ENCODE results near the gene ADAMTS13. TPM values are rescaled to one million over a fixed set of nuclear protein-coding genes. Genes with fewer than 3 reads are reported as not detected.
A peak's percentile ranks its signal among the peaks of the same experiment; 100 is the strongest.

The ADAMTS13 gene
- total RNA-seq, 2 experiments from 2014 or later = 3.2 to 3.5 TPM

DNA sequence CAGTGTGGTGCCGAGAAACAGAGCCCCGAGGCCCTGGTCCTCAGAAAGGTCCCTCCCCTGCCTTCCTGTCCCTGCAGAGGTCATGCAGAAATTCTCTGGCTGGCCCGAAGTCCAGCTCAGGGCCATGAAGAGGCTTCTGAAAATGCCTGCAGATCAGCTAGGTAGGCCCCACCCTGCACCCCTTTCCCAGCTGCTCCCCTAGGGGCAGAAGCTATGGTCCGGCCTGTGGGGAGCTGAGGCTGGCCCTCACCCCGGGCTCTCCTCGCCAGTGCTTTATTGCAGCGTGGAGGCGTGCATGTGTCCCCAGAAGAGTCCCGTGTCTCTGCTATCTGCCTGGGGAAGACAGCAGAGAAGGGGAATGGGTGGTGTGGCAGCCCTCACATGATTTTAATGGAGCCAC lies 24.3 kb upstream of the ADAMTS13 start:
- Mint-ChIP-seq H3K27me3 (peaks cover 2% of the 10 kb centered on the region), H3K36me3 (no peaks in the 10 kb centered on the region), H3K27ac (no peak overlapping the region), H3K4me3 (no peak overlapping the region), H3K9me3 (no peaks in the 10 kb centered on the region), H3K4me1 (peaks cover 3% of the 10 kb centered on the region)
- POLR2A ChIA-PET = no interaction called here
- DNase-seq (no peak), ATAC-seq (ENCODE audit: low read depth) (no peak)

DNA sequence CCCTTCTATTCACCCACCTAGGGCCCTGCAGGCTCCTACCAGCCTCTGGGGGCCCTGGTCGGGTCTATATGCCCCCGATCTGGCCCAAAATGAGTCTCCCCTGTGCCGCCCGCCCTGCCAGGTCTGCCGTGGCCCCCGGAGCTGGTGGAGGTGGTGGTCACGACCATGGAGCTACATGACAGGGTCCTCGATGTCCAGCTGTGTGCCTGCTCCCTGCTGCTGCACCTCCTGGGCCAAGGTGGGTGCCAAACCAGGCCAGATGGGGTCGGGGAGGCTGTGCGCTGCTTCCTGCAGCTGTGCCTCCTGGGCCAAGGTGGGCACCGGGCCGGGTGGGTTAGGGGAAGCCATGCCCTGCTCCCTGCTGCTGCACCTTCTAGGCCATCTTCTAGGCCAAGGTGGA lies 21.9 kb upstream of the ADAMTS13 start:
- Mint-ChIP-seq H3K27me3 (no peaks in the 10 kb centered on the region), H3K4me3 (no peak overlapping the region), H3K9me3 (no peaks in the 10 kb centered on the region), H3K27ac (no peak overlapping the region), H3K36me3 (no peaks in the 10 kb centered on the region), H3K4me1 (peaks cover 5% of the 10 kb centered on the region)
- POLR2A ChIA-PET = no interaction called here
- no peak for DNase-seq
- no peak for ATAC-seq (ENCODE audit: low read depth)

DNA sequence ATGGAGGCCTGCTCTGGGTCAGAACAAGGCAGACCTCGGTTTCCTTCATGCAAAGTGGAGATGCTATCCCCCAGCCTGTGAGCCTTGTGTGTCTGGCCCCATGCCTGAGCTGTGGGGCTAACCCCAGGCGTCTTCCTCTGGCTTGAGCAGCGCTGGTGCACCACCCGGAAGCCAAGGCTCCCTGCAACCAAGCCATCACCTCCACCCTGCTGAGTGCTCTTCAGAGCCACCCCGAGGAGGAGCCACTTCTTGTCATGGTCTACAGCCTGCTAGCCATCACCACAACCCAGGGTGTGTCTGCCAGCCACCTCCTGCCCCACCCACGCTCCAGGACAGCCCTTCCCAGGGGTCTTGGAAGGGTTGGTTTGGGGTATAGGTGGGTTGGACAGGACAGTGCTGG lies 20.6 kb upstream of the ADAMTS13 start:
- H3K36me3 Mint-ChIP-seq = peaks cover 1% of the 10 kb centered on the region
- peaks cover 5% of the 10 kb centered on the region for H3K4me1 Mint-ChIP-seq
- ATAC-seq (ENCODE audit: low read depth) (no peak), DNase-seq (no peak)
- H3K9me3 Mint-ChIP-seq = no peaks in the 10 kb centered on the region
- no peak overlapping the region for H3K4me3 Mint-ChIP-seq
- POLR2A ChIA-PET = no interaction called here
- H3K27ac Mint-ChIP-seq = no peak overlapping the region
- H3K27me3 Mint-ChIP-seq = no peaks in the 10 kb centered on the region

DNA sequence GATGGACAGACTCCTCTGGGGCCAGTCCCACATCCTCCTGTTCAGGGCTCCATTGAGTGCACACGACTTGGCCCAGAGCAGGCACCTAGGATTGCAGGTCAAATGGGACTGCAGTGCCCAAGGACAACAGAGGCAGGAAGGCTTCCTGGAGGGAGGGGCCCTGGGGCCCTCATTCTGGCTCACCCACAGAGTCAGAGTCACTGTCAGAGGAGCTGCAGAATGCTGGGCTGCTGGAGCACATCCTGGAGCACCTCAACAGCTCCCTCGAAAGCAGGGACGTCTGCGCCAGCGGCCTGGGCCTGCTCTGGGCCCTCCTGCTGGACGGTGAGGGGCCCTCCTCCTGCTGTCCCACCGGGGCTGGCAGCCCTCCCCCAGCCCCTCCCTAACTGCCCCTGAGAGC lies 19.5 kb upstream of the ADAMTS13 start:
- Mint-ChIP-seq H3K4me3 (no peak overlapping the region), H3K27ac (no peak overlapping the region), H3K4me1 (peaks cover 10% of the 10 kb centered on the region), H3K36me3 (peaks cover 10% of the 10 kb centered on the region), H3K27me3 (no peaks in the 10 kb centered on the region), H3K9me3 (no peaks in the 10 kb centered on the region)
- no peak for ATAC-seq (ENCODE audit: low read depth)
- POLR2A ChIA-PET = interaction anchor here (0.7 kb wide), 1 partner anchor 32 kb away, joined by 3 read pairs; no protein-coding TSS in a partner anchor
- DNase-seq = no peak

DNA sequence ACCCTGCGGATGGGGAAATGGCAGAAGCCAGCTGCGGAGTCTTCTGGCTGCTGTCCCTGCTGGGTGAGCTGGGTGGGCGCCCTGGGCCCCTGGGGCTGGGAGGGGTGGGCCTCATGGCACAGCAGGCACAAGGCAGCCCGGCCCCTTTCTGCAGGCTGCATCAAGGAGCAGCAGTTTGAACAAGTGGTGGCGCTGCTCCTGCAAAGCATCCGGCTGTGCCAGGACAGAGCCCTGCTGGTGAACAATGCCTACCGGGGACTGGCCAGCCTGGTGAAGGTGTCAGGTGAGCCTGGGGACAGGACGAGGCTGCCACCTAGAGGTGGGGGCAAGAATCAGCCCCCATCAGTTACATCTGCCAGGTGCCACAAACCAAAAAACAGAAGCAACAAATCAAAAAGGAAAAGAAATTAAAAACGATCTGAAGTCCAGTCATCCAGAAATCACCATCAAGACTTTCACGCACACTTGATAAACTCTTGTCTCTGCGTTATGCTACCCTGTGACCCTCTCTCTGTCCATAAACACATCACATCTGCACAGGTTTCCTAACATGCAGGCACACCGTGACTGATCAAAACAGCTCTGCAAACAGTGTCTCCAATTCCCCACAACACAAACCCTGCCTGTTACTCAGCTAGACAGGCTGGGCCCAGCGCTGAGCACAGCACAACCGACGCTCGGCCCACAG lies 18.3 kb upstream of the ADAMTS13 start:
- no peak overlapping the region for H3K27ac Mint-ChIP-seq
- POLR2A ChIA-PET = interaction anchor here (0.8 kb wide), 1 partner anchor 30 kb away, joined by 7 read pairs; no protein-coding TSS in a partner anchor
- H3K36me3 Mint-ChIP-seq = peaks cover 11% of the 10 kb centered on the region

DNA sequence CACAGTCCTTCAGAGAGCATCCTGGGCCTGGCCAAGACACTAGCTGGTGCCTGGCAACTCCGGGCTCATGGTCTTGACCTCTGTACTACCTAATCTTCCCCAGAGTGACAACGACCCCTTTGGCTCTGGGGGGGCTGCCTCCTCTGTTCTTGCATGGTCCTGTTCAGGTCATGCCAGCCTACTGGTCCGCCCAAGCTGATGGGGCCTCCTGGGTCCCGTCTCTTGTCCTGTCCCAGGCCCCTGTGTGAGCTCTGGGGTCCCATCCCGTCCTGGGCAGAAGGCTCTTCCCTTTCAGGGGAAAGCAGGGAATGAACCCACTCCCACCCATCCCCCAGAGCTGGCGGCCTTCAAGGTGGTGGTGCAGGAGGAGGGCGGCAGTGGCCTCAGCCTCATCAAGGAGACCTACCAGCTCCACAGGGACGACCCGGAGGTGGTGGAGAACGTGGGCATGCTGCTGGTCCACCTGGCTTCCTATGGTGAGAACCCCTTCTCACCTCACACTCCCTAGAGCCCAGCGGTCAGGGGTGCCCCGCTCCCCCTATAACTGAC lies 17.6 kb upstream of the ADAMTS13 start:
- POLR2A ChIA-PET = interaction anchor here (0.8 kb wide), 1 partner anchor 30 kb away, joined by 7 read pairs; no protein-coding TSS in a partner anchor
- no peak for DNase-seq

More for the DNA sequence above, 18.3 kb upstream of the ADAMTS13 start:
- no peaks in the 10 kb centered on the region for H3K27me3 Mint-ChIP-seq
- H3K4me1 Mint-ChIP-seq = peaks cover 10% of the 10 kb centered on the region
- no peak overlapping the region for H3K4me3 Mint-ChIP-seq
- DNase-seq = peak; percentile 71
- no peaks in the 10 kb centered on the region for H3K9me3 Mint-ChIP-seq
- ATAC-seq (ENCODE audit: low read depth) = peak; percentile 51

DNA sequence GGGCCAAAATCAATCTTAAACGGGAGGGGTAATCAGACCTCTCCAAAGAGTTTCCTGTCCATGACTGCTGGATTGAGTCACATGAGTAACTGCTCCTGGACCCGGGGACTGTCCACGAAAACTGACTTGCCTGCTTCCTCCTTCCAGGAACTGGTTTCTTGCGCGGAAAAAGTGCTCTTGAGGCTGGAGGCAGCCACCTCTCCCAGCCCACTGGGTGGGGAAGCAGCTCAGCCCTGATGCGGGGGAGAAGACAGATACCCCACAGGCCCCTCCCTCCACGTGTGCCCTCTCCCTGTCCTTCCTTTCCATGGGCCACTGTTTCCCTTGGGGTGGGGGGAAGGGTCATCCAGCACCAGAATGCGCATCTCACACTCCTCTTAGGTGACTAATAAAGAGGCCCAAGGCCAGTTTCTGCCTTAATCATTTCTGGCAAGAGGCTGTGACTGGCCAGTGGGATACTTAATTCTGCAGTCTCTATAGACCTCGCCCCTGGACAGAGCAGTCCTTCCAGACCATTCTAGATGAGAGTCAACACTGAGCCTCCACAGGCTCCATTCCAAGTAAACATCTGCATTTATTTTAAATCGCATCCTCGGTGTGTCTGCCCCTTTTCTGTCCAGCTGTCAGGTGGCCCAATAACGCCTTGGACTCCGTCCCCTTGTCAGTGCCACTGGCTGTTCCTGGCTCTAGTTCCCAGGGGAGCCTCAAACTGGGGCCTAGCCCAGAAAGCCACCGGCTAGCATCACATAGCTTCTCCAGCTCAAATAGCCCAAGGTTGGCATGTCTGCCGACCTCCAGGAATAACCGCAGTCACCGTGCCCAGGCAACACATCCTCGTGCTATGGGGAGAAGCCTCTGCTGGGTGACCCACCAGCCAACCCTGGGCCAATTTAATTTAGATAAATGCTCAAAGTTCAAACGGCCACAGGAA lies 16.4 kb upstream of the ADAMTS13 start:
- H3K4me3 Mint-ChIP-seq = no peak overlapping the region
- ATAC-seq (ENCODE audit: low read depth) (no peak), DNase-seq (no peak)
- peaks cover 13% of the 10 kb centered on the region for H3K36me3 Mint-ChIP-seq
- H3K27ac Mint-ChIP-seq = no peak overlapping the region
- POLR2A ChIA-PET = no interaction called here
- H3K27me3 Mint-ChIP-seq = no peaks in the 10 kb centered on the region
- peaks cover 10% of the 10 kb centered on the region for H3K4me1 Mint-ChIP-seq
- no peaks in the 10 kb centered on the region for H3K9me3 Mint-ChIP-seq

More for the DNA sequence above, 17.6 kb upstream of the ADAMTS13 start:
- Mint-ChIP-seq H3K27ac (no peak overlapping the region), H3K36me3 (peaks cover 11% of the 10 kb centered on the region), H3K9me3 (no peaks in the 10 kb centered on the region), H3K4me3 (no peak overlapping the region), H3K27me3 (no peaks in the 10 kb centered on the region), H3K4me1 (peaks cover 10% of the 10 kb centered on the region)
- no peak for ATAC-seq (ENCODE audit: low read depth)

DNA sequence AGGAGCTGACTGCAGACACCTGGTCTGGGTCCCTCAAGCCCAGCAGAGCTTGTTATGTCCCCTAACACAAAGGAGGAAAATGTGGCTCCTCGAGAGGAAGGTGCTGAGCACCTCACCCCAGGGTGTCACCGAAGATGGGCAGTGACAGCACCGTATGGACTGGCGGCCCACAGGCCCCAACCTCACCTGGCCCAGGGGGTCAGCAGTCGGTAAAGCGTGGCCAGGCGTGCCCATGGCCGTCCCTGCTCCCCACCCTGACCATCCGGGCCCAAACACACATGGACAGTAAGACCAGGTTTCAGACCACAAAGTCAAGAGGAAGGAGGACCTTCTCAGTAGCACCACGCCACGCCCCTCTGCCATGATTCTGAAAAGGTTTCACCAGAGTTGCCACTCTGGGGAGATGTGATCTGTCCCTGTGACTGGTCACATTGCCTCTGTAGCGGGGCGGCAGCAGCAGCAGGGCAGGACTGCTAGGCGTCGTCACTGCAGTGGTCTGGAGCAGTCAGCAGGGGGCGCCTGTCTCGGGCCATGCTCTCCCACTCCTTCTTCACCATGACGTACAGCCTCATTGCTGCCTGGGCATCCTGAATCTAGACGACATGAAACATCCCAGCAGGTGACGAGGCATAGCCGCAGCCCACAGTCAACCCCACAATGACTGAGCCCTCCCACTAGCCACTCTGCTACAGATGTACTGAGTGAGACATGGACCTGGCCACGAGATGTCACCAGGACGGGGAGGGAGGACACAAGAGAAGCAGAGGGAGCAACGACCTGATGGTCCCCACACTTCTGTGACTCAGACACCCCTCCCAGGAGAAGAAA lies 15.5 kb upstream of the ADAMTS13 start:
- no peaks in the 10 kb centered on the region for H3K27me3 Mint-ChIP-seq
- peak overlapping the region; percentile 70 for H3K27ac Mint-ChIP-seq
- no peaks in the 10 kb centered on the region for H3K9me3 Mint-ChIP-seq
- H3K4me3 Mint-ChIP-seq = no peak overlapping the region
- peak; percentile 80 for ATAC-seq (ENCODE audit: low read depth)
- peaks cover 10% of the 10 kb centered on the region for H3K4me1 Mint-ChIP-seq
- peaks cover 14% of the 10 kb centered on the region for H3K36me3 Mint-ChIP-seq
- peak; percentile 83 for DNase-seq
- POLR2A ChIA-PET = no interaction called here

DNA sequence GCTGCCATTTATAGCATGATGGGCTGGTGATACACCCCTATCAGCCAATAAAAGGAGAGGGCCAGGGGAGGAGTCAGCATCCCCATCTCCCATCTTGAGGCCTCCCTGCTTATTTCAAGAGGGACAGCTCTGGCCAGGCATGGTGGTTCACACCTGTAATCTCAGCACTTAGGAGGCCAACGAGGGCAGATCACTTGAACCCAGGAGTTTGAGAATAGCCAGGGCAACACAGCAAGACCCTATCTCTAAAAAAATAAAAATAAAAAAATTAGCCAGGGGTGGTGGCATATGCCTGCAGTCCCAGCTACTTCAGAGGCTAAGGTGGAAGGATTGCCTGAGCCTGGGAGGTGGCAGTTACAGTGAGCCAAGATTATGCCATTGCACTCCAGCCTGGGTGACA lies 14.1 kb upstream of the ADAMTS13 start:
- Mint-ChIP-seq H3K27ac (no peak overlapping the region), H3K4me3 (no peak overlapping the region), H3K27me3 (no peaks in the 10 kb centered on the region), H3K36me3 (peaks cover 16% of the 10 kb centered on the region), H3K4me1 (peaks cover 10% of the 10 kb centered on the region), H3K9me3 (no peaks in the 10 kb centered on the region)
- POLR2A ChIA-PET = no interaction called here
- DNase-seq = no peak
- no peak for ATAC-seq (ENCODE audit: low read depth)

DNA sequence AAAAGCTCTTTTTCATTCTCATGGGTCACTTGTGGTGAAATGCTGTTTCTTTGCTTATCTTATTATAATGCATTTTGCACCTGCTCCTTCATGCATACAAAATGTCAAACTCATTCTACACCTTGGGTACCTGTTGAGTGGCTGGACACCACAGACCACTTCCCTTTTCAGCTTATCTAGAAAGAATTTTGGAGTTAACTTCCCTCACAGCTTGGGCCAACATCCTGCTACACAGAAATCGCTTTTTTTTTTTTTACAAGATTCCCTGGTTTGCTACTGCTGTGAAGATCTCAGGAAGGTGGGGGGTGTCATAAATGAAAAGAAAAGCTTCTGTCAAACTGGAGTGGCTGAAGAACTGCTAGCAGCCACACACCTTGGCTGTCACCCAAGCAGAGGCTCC lies 7.0 kb upstream of the ADAMTS13 start:
- ATAC-seq (ENCODE audit: low read depth) (no peak), DNase-seq (no peak)
- peaks cover 12% of the 10 kb centered on the region for H3K36me3 Mint-ChIP-seq
- peaks cover 29% of the 10 kb centered on the region for H3K4me1 Mint-ChIP-seq
- H3K27me3 Mint-ChIP-seq = no peaks in the 10 kb centered on the region
- H3K4me3 Mint-ChIP-seq = no peak overlapping the region
- H3K9me3 Mint-ChIP-seq = no peaks in the 10 kb centered on the region
- POLR2A ChIA-PET = interaction anchor here (0.8 kb wide), 1 partner anchor 85 kb away, joined by 3 read pairs; no protein-coding TSS in a partner anchor
- H3K27ac Mint-ChIP-seq = peak overlapping the region; percentile 10

DNA sequence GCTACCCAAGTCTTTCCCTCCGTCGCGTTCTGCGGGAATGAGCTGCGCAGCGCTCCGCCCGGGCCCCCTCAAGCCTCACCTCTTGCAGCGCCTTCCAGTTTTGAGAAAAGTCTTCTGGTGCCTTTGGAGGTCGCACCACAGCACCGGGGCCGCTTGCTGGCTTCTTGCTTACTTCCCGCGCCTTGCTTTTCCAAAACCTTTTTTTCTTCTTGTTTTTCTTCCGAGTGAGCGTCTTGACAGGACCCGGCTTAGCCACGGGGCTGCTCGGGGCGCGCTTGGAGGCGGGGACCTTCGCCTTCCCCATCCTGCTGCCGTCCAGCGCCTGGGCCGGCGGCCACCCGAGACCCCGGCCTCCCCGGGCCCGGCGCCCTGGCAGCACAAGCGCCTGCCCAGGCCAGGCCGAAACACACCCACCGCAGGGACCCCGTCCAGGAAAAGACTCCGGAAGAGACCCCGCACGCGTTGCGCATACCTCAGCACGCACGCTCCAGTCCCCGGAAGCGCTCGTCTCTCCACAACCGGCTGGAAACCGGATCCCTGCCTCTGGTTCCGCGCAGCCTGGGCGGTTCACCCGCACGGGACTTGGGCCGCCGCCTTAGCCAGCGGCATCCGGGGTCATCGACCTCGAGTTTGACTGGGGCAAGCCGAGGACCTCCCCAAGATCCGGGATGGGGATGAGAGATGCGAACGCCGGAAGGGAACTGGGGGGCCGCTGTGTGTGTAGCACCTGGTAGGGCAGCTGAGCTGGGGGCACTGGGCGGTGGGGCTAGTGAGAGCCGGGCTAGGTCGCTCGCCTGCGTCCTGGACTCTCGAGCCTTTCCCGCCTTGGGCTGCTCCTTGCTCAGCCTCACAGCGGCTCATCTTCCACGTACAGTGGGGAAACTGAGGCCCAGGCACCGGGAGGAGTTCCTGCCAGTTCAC lies 4.4 kb upstream of the ADAMTS13 start, which contains the start of gene REXO4:
TSS of gene REXO4 (minus strand) at position 470 of the 921 bp plus-strand sequence. CDS start at position 304, 166 bp downstream.
- Mint-ChIP-seq H3K9me3 (no peaks in the 10 kb centered on the region), H3K27me3 (no peaks in the 10 kb centered on the region), H3K4me3 (peak within 1 kb of the TSS; percentile 85), H3K4me1 (peaks cover 40% of the 10 kb centered on the region), H3K36me3 (peaks cover 7% of the 10 kb centered on the region), H3K27ac (peak within 1 kb of the TSS; percentile 94)
- ATAC-seq (ENCODE audit: low read depth) (peak; percentile 87), DNase-seq (peak; percentile 92)
- POLR2A ChIA-PET = interaction anchor here (0.6 to 2.3 kb wide), 7 partner anchors 42 to 473 kb away, joined by 3 to 6 read pairs (median 4); partner anchors contain the start of genes CACFD1 and SURF1

DNA sequence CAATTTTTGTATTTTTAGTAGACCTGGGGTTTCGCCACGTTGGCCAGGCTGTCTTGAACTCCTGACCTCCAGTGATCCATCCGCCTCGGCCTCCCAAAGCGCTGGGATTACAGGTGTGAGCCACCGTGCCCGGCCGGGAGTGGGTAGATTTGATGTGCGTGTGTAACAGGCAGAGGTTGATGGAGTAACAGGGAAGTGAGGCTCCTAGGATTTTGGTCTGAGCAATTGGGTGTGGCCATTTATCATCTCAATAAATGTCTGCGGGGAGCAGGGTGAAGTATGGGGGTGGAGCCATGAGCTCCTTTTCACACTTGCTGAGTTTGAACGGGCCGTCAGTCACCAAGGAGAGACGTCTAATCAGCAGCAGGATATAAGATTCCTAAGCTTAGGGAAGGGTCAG lies 3.2 kb upstream of the ADAMTS13 start:
- Mint-ChIP-seq H3K4me3 (peak overlapping the region; percentile 85), H3K36me3 (peaks cover 6% of the 10 kb centered on the region), H3K9me3 (no peaks in the 10 kb centered on the region), H3K4me1 (peaks cover 40% of the 10 kb centered on the region), H3K27ac (peak overlapping the region; percentile 94), H3K27me3 (no peaks in the 10 kb centered on the region)
- POLR2A ChIA-PET = interaction anchor here (0.8 to 2.3 kb wide), 2 partner anchors 40 to 48 kb away, joined by 3 to 6 read pairs; partner anchors contain the start of gene CACFD1
- ATAC-seq (ENCODE audit: low read depth) (no peak), DNase-seq (no peak)
